Measurements from ENCODE around the gene BEND7.

The BEND7 gene

DNA sequence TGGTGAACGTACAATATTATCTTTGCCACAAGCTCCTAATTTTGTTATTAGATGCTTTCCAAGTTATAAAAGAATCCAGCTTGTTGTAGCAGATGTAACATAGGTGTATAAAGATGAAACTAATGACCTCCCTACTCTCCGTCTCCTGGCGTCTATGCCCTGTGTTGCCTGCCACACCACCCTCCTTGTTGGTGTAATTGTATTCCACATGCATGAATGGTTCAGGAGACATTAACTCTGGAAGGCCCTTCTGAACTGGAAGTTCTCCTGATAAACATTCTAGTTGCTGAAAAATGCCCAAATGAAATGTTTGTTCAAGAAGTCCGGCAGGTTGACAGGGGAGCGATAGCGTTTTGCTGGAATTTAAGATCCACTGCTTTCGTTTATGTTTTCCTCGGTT lies 126.8 kb downstream of the BEND7 start:
- Histone ChIP-seq H3K27me3 (ENCODE audit: insufficient read depth, poor library complexity, severe bottlenecking) (no peaks in the 10 kb centered on the region), H3K4me3 (replicated peaks; ENCODE audit: insufficient read depth, low read length) (no peak overlapping the region), H3K27ac (replicated peaks) (no peak overlapping the region)
- TF ChIP-seq, protein P1, sequence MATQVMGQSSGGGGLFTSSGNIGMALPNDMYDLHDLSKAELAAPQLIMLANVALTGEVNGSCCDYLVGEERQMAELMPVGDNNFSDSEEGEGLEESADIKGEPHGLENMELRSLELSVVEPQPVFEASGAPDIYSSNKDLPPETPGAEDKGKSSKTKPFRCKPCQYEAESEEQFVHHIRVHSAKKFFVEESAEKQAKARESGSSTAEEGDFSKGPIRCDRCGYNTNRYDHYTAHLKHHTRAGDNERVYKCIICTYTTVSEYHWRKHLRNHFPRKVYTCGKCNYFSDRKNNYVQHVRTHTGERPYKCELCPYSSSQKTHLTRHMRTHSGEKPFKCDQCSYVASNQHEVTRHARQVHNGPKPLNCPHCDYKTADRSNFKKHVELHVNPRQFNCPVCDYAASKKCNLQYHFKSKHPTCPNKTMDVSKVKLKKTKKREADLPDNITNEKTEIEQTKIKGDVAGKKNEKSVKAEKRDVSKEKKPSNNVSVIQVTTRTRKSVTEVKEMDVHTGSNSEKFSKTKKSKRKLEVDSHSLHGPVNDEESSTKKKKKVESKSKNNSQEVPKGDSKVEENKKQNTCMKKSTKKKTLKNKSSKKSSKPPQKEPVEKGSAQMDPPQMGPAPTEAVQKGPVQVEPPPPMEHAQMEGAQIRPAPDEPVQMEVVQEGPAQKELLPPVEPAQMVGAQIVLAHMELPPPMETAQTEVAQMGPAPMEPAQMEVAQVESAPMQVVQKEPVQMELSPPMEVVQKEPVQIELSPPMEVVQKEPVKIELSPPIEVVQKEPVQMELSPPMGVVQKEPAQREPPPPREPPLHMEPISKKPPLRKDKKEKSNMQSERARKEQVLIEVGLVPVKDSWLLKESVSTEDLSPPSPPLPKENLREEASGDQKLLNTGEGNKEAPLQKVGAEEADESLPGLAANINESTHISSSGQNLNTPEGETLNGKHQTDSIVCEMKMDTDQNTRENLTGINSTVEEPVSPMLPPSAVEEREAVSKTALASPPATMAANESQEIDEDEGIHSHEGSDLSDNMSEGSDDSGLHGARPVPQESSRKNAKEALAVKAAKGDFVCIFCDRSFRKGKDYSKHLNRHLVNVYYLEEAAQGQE (IDR thresholded peaks at IDR 0.05; ENCODE audit: insufficient replicate concordance, low read depth), result no peak
- TF ChIP-seq GABPA (IDR thresholded peaks at IDR 0.05; ENCODE audit: low read depth), result no peak
- TF ChIP-seq POLR2AphosphoS5 (IDR thresholded peaks at IDR 0.05; ENCODE audit: low read depth), result no peak
- TF ChIP-seq SPI1 (IDR thresholded peaks at IDR 0.05; ENCODE audit: borderline replicate concordance, low read depth), result no peak
- TF ChIP-seq CTCF (IDR thresholded peaks at IDR 0.05; ENCODE audit: insufficient read depth, low read length), result no peak
- no peak for DNase-seq (ENCODE audit: low read depth in 1 of 2, low spot score in 1 of 2)

GRCh38 chr10:13401142-13401541 lies 127.7 kb downstream of the BEND7 start:
- Histone ChIP-seq H3K27ac (replicated peaks) (no peak overlapping the region), H3K4me3 (replicated peaks; ENCODE audit: insufficient read depth, low read length) (no peak overlapping the region), H3K27me3 (ENCODE audit: insufficient read depth, poor library complexity, severe bottlenecking) (no peaks in the 10 kb centered on the region)
- TF ChIP-seq GABPA (IDR thresholded peaks at IDR 0.05; ENCODE audit: low read depth) (no peak), SPI1 (IDR thresholded peaks at IDR 0.05; ENCODE audit: borderline replicate concordance, low read depth) (no peak), CTCF (IDR thresholded peaks at IDR 0.05; ENCODE audit: insufficient read depth, low read length) (no peak), POLR2AphosphoS5 (IDR thresholded peaks at IDR 0.05; ENCODE audit: low read depth) (no peak)
- TF ChIP-seq, protein P1 (IDR thresholded peaks at IDR 0.05; ENCODE audit: insufficient replicate concordance, low read depth), result no peak
- DNase-seq (ENCODE audit: low read depth in 1 of 2, low spot score in 1 of 2), result no peak

GRCh38 chr10:13400196-13400965 lies 128.4 kb downstream of the BEND7 start:
- H3K27me3 ChIP-seq (ENCODE audit: insufficient read depth, poor library complexity, severe bottlenecking), result no peaks in the 10 kb centered on the region
- H3K4me3 ChIP-seq (replicated peaks; ENCODE audit: insufficient read depth, low read length), result no peak overlapping the region
- H3K27ac ChIP-seq (replicated peaks), result no peak overlapping the region
- TF ChIP-seq, protein P1 (IDR thresholded peaks at IDR 0.05; ENCODE audit: insufficient replicate concordance, low read depth), result no peak
- no peak for TF ChIP-seq SPI1 (IDR thresholded peaks at IDR 0.05; ENCODE audit: borderline replicate concordance, low read depth)
- no peak for DNase-seq (ENCODE audit: low read depth in 1 of 2, low spot score in 1 of 2)
